ENCODE data around the gene STIP1. TPM values are rescaled to one million over a fixed set of nuclear protein-coding genes. Genes with fewer than 3 reads are reported as not detected.
A peak's percentile ranks its signal among the peaks of the same experiment; 100 is the strongest.

Gene STIP1
- total and polyA plus RNA-seq, 9 of the 15 experiments (the other 6 are each of a cell fraction or from before 2014, with no cell fraction given): 58.1 to 465 (median 346) TPM

- Histone ChIP-seq H2AFZ (ENCODE audit: low read depth, low read length) (no peak overlapping the region), H3K9me1 (ENCODE audit: control insufficient read depth, insufficient read depth, low read length) (no peaks in the 10 kb centered on the region), H3K27ac (ENCODE audit: extremely low read depth, low read depth, low read length) (no peak overlapping the region), H3K9ac (ENCODE audit: insufficient read depth in 1 of 2, low read depth in 2 of 2, low read length in 2 of 2) (peak overlapping the region in 1 of 2 experiments; percentile 52; a peak in 1 of 4 replicates), H3K79me2 (ENCODE audit: control insufficient read depth, insufficient read depth, low read length) (no peaks in the 10 kb centered on the region), H3K9me3 (replicated peaks; ENCODE audit: control insufficient read depth, insufficient read depth, low read depth, low read length) (no peaks in the 10 kb centered on the region), H3K4me3 (no peak overlapping the region), H3K4me1 (replicated peaks in 1 of 2; ENCODE audit: control insufficient read depth in 2 of 2, insufficient read depth in 2 of 2, low read length in 2 of 2) (peaks cover 0 to 46% of the 10 kb centered on the region in 2 experiments; a peak in 3 of 5 replicates), H3K36me3 (ENCODE audit: control insufficient read depth, insufficient read depth, low read length) (no peaks in the 10 kb centered on the region; the same call in 2 of the 3 replicates), H4K20me1 (replicated peaks; ENCODE audit: control insufficient read depth, insufficient read depth, low read length) (peaks cover 23% of the 10 kb centered on the region), H3K27me3 (ENCODE audit: control insufficient read depth in 2 of 2, insufficient read depth in 2 of 2, low read length in 2 of 2) (no peaks in the 10 kb centered on the region), H3K4me2 (ENCODE audit: insufficient read depth, low read length) (no peak overlapping the region)
- CTCF ChIA-PET (ENCODE audit: low intra/inter-chr PET ratio): interaction anchor here (0.7 kb wide), 1 partner anchor 101 kb away, joined by 3 read pairs; no protein-coding TSS in a partner anchor
- TF ChIP-seq ESRRB (CRISPR knock-in tag; IDR thresholded peaks at IDR 0.05; ENCODE audit: borderline replicate concordance) (no peak), NFE2L1 (tag; IDR thresholded peaks at IDR 0.05; ENCODE audit: borderline replicate concordance, low read depth) (no peak), RERE (CRISPR knock-in tag; IDR thresholded peaks at IDR 0.05; ENCODE audit: borderline replicate concordance) (no peak), ZEB2 (IDR thresholded peaks at IDR 0.05) (no peak), ZNF589 (CRISPR knock-in tag; IDR thresholded peaks at IDR 0.05; ENCODE audit: low read depth) (no peak), IRF9 (tag; IDR thresholded peaks at IDR 0.05) (no peak), ZNF354B (CRISPR knock-in tag; IDR thresholded peaks at IDR 0.05) (no peak), HDAC1 (IDR thresholded peaks at IDR 0.05) (no peak), PRMT5 (CRISPR knock-in tag; IDR thresholded peaks at IDR 0.05) (no peak), NCOA2 (IDR thresholded peaks at IDR 0.05; ENCODE audit: partially characterized antibody in 2 of 2) (no peak)
- TF ChIP-seq, protein P1, sequence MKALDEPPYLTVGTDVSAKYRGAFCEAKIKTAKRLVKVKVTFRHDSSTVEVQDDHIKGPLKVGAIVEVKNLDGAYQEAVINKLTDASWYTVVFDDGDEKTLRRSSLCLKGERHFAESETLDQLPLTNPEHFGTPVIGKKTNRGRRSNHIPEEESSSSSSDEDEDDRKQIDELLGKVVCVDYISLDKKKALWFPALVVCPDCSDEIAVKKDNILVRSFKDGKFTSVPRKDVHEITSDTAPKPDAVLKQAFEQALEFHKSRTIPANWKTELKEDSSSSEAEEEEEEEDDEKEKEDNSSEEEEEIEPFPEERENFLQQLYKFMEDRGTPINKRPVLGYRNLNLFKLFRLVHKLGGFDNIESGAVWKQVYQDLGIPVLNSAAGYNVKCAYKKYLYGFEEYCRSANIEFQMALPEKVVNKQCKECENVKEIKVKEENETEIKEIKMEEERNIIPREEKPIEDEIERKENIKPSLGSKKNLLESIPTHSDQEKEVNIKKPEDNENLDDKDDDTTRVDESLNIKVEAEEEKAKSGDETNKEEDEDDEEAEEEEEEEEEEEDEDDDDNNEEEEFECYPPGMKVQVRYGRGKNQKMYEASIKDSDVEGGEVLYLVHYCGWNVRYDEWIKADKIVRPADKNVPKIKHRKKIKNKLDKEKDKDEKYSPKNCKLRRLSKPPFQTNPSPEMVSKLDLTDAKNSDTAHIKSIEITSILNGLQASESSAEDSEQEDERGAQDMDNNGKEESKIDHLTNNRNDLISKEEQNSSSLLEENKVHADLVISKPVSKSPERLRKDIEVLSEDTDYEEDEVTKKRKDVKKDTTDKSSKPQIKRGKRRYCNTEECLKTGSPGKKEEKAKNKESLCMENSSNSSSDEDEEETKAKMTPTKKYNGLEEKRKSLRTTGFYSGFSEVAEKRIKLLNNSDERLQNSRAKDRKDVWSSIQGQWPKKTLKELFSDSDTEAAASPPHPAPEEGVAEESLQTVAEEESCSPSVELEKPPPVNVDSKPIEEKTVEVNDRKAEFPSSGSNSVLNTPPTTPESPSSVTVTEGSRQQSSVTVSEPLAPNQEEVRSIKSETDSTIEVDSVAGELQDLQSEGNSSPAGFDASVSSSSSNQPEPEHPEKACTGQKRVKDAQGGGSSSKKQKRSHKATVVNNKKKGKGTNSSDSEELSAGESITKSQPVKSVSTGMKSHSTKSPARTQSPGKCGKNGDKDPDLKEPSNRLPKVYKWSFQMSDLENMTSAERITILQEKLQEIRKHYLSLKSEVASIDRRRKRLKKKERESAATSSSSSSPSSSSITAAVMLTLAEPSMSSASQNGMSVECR (CRISPR knock-in tag; IDR thresholded peaks at IDR 0.05): no peak
- no TSS peak for BruUV-seq (replicated peaks)
- intact Hi-C loops (cut with micrococcal nuclease) (loop anchor here (10.0 kb wide), 2 partner anchors 135 to 395 kb away; no protein-coding TSS in a partner anchor), in situ Hi-C loops (cut with MboI) (loop anchor here (10.0 kb wide), 1 partner anchor 375 kb away; the partner anchor contains the start of gene ZFTA)
- 80% methylated on average over 8 of the region's 8 CpGs for WGBS (ENCODE audit: insufficient coverage, low coverage, missing lambda C conversion rate)
- ATAC-seq (no peak), DNase-seq (ENCODE audit: extremely low read depth in 1 of 4, low spot score in 3 of 4) (no peak), FAIRE-seq (no peak)
- POLR2A ChIA-PET: no interaction called here
Observed at GRCh38 chr11:64140082-64140481, 45.9 kb upstream of the STIP1 start.
